GM12892 (cell line): Measurements from ENCODE around the gene NBPF11. TPM values are rescaled to one million over a fixed set of nuclear protein-coding genes. Genes with fewer than 3 reads are reported as not detected.
"Not testable (repeated sequence)": the region's sequence is repeated elsewhere in the genome, so short reads cannot be mapped to it uniquely, and the experiment has no call there.

Experiments used
- DNase-seq: peaks from one replicate; pipeline ENCODE4 v3.0.0; 2011; ENCODE audit not compliant: insufficient read length
- FAIRE-seq: peaks from 2 replicates; lab custom pipeline; 2011; peaks lifted over from hg19 to GRCh38; lab: Jason Lieb, UNC
- POLR2A ChIP-seq: IDR thresholded peaks from 2 replicates; pipeline ENCODE4 v1.6.1; 2011; ENCODE audit warnings: low read depth, low read length, control low read depth
- POLR2AphosphoS5 ChIP-seq: IDR thresholded peaks from 2 replicates; pipeline ENCODE4 v1.6.1; 2011; ENCODE audit warnings: low read depth, low read length, control low read depth
- TAF1 ChIP-seq: IDR thresholded peaks from 2 replicates; pipeline ENCODE4 v1.6.1; 2011; ENCODE audit warnings: low read depth, mild to moderate bottlenecking, control low read depth, low read length, borderline replicate concordance
- polyA plus RNA-seq: library from polyadenylated mRNA; unstranded; fragments of >200 nt; gene quantifications from one replicate; pipeline ENCODE4 v1.2.1, GENCODE V29; 2012; ENCODE audit warnings: missing spikeins, inconsistent platforms; ENCODE audit not compliant: missing spikeins

NBPF11 gene
- polyA plus RNA-seq = 7.5 TPM

- DNase-seq, FAIRE-seq: not testable (repeated sequence)
Measured at GRCh38 chr1:148151911-148152656, at the start of gene NBPF11. NBPF11 (minus strand) TSS chr1:148152281; CDS start chr1:148127003, 25,278 bp downstream.

DNA sequence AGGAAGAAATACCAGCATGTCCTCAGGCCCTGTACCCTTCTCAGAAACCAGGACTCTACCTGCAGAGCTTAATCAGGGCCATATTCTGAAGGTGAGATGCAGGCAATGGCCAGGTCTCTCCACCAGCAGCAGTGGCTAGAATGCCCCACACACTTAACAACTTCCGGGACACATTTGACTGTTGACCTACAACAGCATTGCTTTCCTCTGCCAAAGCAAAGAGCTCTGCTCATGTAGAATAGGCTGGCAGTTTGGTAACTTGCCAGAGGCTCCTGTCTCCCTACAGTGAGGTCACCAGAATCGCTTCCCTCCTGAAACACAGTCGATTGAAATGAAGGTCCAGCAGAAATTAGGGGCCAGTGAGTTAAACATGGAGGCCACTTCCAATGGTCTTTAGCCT is 45.3 kb upstream of the NBPF11 start:
- not testable (repeated sequence) for FAIRE-seq, DNase-seq

GRCh38 chr1:148196949-148197348 is 44.9 kb upstream of the NBPF11 start:
- not testable (repeated sequence) for DNase-seq
- FAIRE-seq = peak; percentile 33

DNA sequence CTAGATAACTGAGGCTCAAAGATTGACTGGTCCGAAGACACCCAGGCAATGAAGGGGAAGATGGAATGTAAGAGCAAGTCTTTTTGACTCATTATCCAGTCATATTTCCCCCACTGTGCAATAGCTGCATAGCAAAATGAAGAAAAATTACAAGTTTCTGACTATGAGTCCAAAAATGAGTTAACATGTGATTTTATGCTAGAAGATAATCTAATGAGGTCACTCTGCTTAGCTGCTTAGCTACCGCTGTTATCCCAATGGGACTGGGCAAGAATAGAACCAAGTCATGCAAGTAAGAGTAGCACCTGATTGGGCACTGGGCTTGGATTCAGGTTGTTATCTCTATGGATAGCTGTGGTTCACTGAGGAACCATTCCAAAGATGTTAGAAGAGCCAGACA is 43.0 kb upstream of the NBPF11 start:
- not testable (repeated sequence) for FAIRE-seq, DNase-seq

DNA sequence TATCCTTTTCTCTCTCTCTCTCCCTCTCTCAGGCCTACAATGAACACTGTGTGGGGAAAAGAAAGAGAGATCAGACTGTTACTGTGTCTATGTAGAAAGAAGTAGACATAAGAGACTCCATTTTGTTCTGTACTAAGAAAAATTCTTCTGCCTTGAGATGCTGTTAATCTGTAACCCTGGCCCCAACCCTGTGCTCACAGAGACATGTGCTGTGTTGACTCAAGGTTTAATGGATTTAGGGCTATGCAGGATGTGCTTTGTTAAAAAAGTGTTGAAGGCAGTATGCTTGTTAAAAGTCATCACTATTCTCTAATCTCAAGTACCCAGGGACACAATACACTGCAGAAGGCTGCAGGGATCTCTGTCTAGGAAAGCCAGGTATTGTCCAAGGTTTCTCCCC is 36.7 kb upstream of the NBPF11 start:
- not testable (repeated sequence) for FAIRE-seq, DNase-seq

- DNase-seq, FAIRE-seq: not testable (repeated sequence)
Measured at GRCh38 chr1:148178682-148179081, 26.6 kb upstream of the NBPF11 start.

- DNase-seq, FAIRE-seq: not testable (repeated sequence)
Measured at GRCh38 chr1:148175414-148175813, 23.3 kb upstream of the NBPF11 start.

DNA sequence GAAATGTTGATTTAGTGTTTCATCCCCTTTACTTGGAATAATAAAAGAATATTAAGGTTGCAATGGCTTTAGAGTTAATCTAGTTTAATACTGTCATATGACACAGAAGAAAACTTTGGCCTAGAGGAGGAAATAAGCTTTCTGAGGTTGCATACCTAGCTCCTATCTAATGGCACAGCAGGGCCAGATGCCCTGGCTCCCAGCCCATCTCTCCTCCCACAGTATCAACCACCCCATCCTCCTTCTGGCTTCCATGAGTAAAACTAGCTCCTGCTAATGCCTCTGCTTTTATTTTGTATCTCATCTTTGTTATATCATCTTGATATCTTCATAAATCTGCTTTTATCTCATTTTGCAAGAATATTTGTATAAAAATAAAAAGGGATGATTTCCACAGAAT is 19.9 kb upstream of the NBPF11 start:
- not testable (repeated sequence) for FAIRE-seq, DNase-seq

- FAIRE-seq (no peak), DNase-seq (no peak)
- TF ChIP-seq POLR2AphosphoS5 (no peak), POLR2A (no peak), TAF1 (no peak)
Measured at GRCh38 chr1:148166558-148167492, 14.7 kb upstream of the NBPF11 start.

DNA sequence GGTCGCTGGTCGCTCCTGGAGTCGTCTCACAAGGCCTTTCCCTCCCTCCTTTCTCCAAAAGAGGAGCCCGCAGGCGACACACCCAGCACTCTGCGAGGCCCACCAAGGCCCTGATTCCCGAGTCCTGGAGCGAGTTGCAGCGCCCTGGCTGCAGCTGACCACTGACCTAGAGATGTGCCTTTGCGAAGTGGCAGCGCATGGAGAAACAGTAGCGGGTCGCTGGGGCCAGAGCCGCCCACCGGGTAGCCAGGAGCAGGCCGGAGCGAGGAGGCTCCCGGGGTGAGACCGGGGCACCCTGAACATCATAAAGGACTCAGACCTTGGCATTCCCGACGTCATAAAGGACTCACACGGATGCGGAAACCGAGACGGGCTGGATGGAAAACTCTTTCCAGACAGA is 10.3 kb upstream of the NBPF11 start:
- no peak for TF ChIP-seq POLR2A
- TF ChIP-seq POLR2AphosphoS5 = no peak
- no peak for TF ChIP-seq TAF1
- DNase-seq (no peak), FAIRE-seq (no peak)

DNA sequence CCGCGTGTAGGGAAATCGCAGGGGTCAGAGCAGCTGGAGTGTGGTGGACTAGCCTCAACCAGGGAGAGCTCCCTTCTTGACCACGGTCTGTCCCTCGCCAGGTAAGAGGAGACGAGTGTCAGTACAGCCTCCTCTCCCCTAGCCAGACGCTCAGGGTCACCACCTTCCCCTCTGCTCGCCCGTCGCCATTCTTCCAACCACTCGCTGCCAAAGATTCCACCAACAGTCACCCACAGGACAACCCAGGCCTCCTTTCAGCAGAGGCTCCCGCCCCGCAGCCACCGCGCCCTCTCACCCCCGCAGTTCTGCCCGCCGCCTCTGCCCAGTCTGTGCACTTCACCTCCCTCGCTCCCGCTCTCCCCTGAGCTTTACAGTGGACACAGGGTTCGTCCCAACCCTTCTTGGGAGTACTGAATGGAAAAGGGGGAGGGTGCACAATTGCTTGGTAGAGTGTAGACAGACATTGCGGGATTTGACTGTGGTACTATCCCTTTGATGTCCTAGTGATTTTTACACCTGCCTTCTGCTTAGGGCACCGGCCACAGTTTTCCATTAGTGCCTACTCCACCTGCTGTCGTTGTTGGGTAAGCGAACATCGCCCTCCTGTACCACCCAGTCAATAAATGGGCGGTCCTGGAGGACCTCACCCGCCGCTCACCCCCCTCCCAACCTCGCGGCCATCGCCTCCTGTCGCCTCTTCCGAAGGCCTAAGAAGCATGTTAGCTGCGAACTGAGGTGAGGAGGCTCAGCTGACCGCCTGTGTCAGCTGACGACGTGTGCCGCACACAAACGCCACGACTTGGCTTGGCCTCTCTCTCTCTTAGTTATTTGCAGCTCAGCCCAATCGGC is 9.2 kb upstream of the NBPF11 start:
- TF ChIP-seq TAF1 (no peak), POLR2A (no peak), POLR2AphosphoS5 (no peak)
- FAIRE-seq = no peak

GRCh38 chr1:148160343-148161052 is 8.4 kb upstream of the NBPF11 start:
- no peak for TF ChIP-seq TAF1
- no peak for TF ChIP-seq POLR2AphosphoS5
- no peak for TF ChIP-seq POLR2A
- no peak for DNase-seq
- FAIRE-seq = no peak

More for the DNA sequence above, 9.2 kb upstream of the NBPF11 start:
- DNase-seq = no peak
